Body of pancreas (tissue), 4 donors: Measurements from ENCODE around the gene IL2RA. TPM values are rescaled to one million over a fixed set of nuclear protein-coding genes. Genes with fewer than 3 reads are reported as not detected.

Experiments
- ATAC-seq: fragments of 150-250 bp; one replicate; pipeline ENCODE4 v1.9.1; 2016
- DNase-seq, 4 donors: peaks; one replicate each; pipeline ENCODE4 v3.0.0-alpha.2; 2019
- H3K27ac ChIP-seq, 4 donors: fragments of 200-600 bp; sonication (generic); 1 replicate in 3 of 4; 2 replicates in 1 of 4; pipeline versions ENCODE4 v1.5.1 to v1.6.1; 2016 to 2019; ENCODE audit warnings: mild to moderate bottlenecking in 1 of 4, mixed read lengths in 1 of 4, moderate library complexity in 1 of 4
- H3K27me3 ChIP-seq, 2 donors: fragments of 200-600 bp; sonication (generic); one replicate each; pipeline ENCODE4 v1.6.0; 2016; ENCODE audit warnings: mild to moderate bottlenecking in 1 of 2
- H3K36me3 ChIP-seq, 2 donors: fragments of 200-600 bp; sonication (generic); replicated peaks in 1 of 2; 2 replicates each; pipeline ENCODE4 v1.5.1; 2016; ENCODE audit warnings: low read depth in 2 of 2; ENCODE audit not compliant: insufficient read depth in 1 of 2
- H3K4me1 ChIP-seq: fragments of 200-600 bp; sonication (generic); one replicate; pipeline ENCODE4 v1.6.0; 2016
- H3K4me3 ChIP-seq, 2 donors: fragments of 200-600 bp; sonication (generic); 1 replicate in 1 of 2; 2 replicates in 1 of 2; pipeline ENCODE4 v1.5.1; 2016 to 2019
- H3K9me3 ChIP-seq, 3 donors: fragments of 200-600 bp; sonication (generic); 1 replicate in 2 of 3; 2 replicates in 1 of 3; pipeline ENCODE4 v1.5.1; 2016
- POLR2A ChIP-seq, 3 donors: fragments of 450-650 bp; IDR thresholded peaks; one replicate each; pipeline ENCODE4 v1.6.1; 2016; ENCODE audit warnings: antibody characterized with exemption in 3 of 3, mild to moderate bottlenecking in 2 of 3
- WGBS, 2 donors: methylation state at CpG; one replicate each; pipeline ENCODE4 v1.1.5; 2017; 5-methylcytosine and 5-hydroxymethylcytosine counted together
- intact Hi-C: fragments of 100-400 bp; cut with DNase I; formaldehyde crosslinking; loops from one replicate; pipeline ENCODE4 v1.15.1; 2023
- total RNA-seq, 2 donors: library from RNA; depleted of rRNA; stranded (reverse); fragments of >200 nt; gene quantifications; one replicate each; pipeline ENCODE4 v1.1.0, GENCODE V29; 2016
- TF ChIP-seq, protein P1 (sequence below), 7 experiments: fragments of 450-650 bp in 4 of 7; fragments of 200-600 bp in 3 of 7; sonication (generic) in 3 of 7; IDR thresholded peaks; one replicate each; pipeline ENCODE4 v1.5.1; 2016 to 2019; ENCODE audit warnings: antibody characterized with exemption in 7 of 7

Gene IL2RA
- total RNA-seq, 2 donors from 2014 or later = 0.52 to 0.99 TPM

DNA sequence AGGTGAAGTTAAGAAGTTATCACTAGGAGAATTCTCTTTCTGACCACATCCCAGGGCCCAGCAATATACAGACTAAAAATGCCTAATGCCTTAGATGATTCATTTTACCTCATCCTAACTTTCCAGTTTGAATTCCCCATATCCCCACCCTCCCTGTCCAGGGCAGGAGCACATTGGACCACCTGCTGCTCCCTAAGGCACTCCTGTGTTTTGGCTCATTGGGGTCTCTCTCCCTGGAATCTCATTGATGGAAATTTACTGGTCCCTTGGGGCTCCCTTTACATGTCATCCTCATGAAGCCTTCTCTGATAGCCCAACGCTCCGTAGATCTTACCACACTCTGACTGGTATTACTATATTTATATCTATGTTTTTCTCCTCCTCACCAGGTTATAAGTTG lies 2.7 kb downstream of the IL2RA start:
- no peak for ATAC-seq
- intact Hi-C loops = no loop called here
- TF ChIP-seq, protein P1, sequence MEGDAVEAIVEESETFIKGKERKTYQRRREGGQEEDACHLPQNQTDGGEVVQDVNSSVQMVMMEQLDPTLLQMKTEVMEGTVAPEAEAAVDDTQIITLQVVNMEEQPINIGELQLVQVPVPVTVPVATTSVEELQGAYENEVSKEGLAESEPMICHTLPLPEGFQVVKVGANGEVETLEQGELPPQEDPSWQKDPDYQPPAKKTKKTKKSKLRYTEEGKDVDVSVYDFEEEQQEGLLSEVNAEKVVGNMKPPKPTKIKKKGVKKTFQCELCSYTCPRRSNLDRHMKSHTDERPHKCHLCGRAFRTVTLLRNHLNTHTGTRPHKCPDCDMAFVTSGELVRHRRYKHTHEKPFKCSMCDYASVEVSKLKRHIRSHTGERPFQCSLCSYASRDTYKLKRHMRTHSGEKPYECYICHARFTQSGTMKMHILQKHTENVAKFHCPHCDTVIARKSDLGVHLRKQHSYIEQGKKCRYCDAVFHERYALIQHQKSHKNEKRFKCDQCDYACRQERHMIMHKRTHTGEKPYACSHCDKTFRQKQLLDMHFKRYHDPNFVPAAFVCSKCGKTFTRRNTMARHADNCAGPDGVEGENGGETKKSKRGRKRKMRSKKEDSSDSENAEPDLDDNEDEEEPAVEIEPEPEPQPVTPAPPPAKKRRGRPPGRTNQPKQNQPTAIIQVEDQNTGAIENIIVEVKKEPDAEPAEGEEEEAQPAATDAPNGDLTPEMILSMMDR (IDR thresholded peaks at IDR 0.05) = no peak
- TF ChIP-seq POLR2A (IDR thresholded peaks at IDR 0.05) = no peak
- Histone ChIP-seq H3K36me3 (no peaks in the 10 kb centered on the region), H3K4me3 (no peak overlapping the region), H3K27me3 (no peaks in the 10 kb centered on the region), H3K9me3 (no peaks in the 10 kb centered on the region), H3K4me1 (no peaks in the 10 kb centered on the region), H3K27ac (no peak overlapping the region)
- WGBS, 2 donors = 88 to 90% methylated on average over 2 of the region's 2 CpGs
- DNase-seq = no peak

DNA sequence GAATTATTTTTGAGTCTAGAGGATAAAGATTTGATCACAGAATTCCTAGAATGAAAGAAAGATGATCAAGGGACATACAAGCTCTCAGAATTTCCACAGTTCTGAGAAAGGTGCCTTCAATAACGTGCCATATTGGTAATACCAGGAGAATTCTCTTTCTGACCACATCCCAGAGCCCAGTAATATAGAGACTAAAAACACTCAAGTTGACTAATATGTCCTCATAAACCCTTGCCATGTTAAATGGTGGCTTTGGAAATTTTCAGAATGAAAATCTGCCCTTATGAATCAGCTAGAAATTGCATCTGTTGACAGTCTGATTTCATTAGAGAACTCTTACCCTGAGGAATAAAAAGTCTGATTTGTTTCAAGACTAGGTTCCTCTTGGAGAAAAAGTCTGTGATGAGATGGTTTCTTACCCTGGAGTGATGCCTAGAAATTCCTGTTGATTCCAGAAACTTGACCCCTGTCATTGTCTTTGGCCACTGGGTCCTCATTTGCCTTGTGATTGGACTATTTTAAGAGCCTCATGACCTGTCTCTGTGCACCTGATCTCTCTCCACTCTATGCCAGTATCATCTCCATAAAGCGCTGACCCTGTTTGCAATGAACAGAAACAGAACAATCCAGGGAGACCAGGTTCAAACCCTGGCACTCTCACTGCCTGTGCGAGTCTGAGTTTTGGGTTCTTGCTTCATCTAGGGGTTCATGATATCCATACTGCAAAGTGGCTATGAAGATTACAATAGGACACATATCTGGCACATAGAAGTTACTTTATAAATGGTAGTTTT lies 3.3 kb downstream of the IL2RA start:
- Histone ChIP-seq H3K36me3 (no peaks in the 10 kb centered on the region), H3K27me3 (no peaks in the 10 kb centered on the region)
- 75 to 78% methylated on average over 3 of the region's 3 CpGs for WGBS, 2 donors

DNA sequence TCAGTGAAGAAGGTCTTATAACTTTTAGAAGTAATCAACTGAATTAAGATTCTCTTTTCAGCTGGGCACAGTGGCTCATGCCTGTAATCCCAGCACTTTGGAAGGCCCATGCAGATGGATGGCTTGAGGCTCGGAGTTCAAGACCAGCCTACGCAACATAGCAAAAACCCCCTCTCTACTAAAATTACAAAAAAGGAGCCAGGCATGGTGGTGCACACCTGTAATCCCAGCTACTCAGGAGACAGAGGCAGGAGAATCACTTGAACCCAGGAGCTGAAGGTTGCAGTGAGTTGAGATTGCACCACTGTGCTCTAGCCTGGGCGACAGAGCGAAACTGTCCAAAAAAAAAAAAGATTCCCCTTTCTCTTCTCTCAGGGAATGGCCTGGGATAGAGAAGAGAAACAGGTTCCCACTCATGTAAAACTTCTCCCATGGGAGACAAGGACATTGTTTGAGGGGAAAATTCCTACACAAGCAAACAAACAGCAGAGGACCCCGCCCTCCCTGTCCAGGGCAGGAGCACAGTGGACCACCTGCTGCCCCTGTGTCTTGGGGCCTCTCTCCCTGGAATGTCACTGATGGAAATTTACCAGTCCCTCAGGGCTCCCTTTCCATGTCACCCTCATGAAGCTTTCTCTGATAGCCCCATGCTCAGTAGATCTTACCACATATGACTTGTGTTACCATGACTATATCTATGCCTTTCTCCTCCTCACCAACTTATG lies 5.6 kb downstream of the IL2RA start:
- WGBS, 2 donors = 73 to 77% methylated on average over 5 of the region's 5 CpGs
- Histone ChIP-seq H3K4me3 (no peak overlapping the region), H3K27me3 (no peaks in the 10 kb centered on the region), H3K36me3 (no peaks in the 10 kb centered on the region), H3K9me3 (no peaks in the 10 kb centered on the region), H3K27ac (no peak overlapping the region), H3K4me1 (peaks cover 7% of the 10 kb centered on the region)
- ATAC-seq (no peak), DNase-seq (no peak)
- intact Hi-C loops = no loop called here
- TF ChIP-seq, protein P1 (IDR thresholded peaks at IDR 0.05) = no peak
- no peak for TF ChIP-seq POLR2A (IDR thresholded peaks at IDR 0.05)

More for the DNA sequence above, 3.3 kb downstream of the IL2RA start:
- ATAC-seq = no peak
- H3K4me3 ChIP-seq = no peak overlapping the region
- no peaks in the 10 kb centered on the region for H3K9me3 ChIP-seq
- no peak overlapping the region for H3K27ac ChIP-seq
- peaks cover 5% of the 10 kb centered on the region for H3K4me1 ChIP-seq
- DNase-seq = no peak
- TF ChIP-seq, protein P1 (IDR thresholded peaks at IDR 0.05) = no peak
- no peak for TF ChIP-seq POLR2A (IDR thresholded peaks at IDR 0.05)
- intact Hi-C loops = no loop called here

DNA sequence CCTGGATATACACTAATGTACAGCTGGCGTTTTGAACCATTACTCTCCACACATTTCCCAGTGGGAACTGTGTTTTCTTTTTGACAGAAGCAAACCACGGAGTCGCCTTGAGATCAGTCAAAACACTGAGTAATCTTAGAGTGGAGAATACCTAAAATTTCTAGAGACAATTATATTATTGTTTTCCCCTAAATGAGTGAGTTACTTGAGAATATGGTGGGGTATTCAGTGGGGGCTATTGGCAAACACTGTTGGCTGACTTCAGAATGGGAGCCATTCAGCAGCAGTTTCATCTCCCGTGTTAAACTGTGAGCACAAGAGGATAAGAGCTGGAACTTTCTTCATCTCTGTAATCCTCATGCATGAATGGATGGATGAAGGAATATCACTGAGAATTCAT lies 6.2 kb downstream of the IL2RA start:
- H3K27me3 ChIP-seq = no peaks in the 10 kb centered on the region
- ATAC-seq (no peak), DNase-seq (no peak)
- H3K4me1 ChIP-seq = peaks cover 7% of the 10 kb centered on the region
- TF ChIP-seq, protein P1 (IDR thresholded peaks at IDR 0.05) = no peak
- no peak for TF ChIP-seq POLR2A (IDR thresholded peaks at IDR 0.05)
- H3K27ac ChIP-seq = no peak overlapping the region
- intact Hi-C loops = no loop called here
- H3K36me3 ChIP-seq = no peaks in the 10 kb centered on the region
- no peaks in the 10 kb centered on the region for H3K9me3 ChIP-seq
- no peak overlapping the region for H3K4me3 ChIP-seq
- 75 to 87% methylated on average over 4 of the region's 4 CpGs for WGBS, 2 donors
